Iris pigment epithelial cell (primary cell): ENCODE measurements around the gene ETFRF1.

Source experiments
- DNase-seq: peaks from one replicate; pipeline ENCODE4 v3.0.0-alpha.2; 2011; ENCODE audit warnings: low read depth

Gene ETFRF1

GRCh38 chr12:25195056-25195971, at the start of gene ETFRF1, which contains the start of gene DNAI7:
Gene ETFRF1 (plus strand): TSS chr12:25195237. CDS start chr12:25203957, 8,720 bp downstream.
Gene DNAI7 (minus strand): TSS chr12:25195160. CDS start chr12:25195078, 82 bp downstream.
- peak; percentile 96 for DNase-seq

- DNase-seq = no peak
Observed at GRCh38 chr12:25146686-25147085, 48.4 kb upstream of the ETFRF1 start.

GRCh38 chr12:25151476-25151875, 43.6 kb upstream of the ETFRF1 start:
- DNase-seq = peak; percentile 100

GRCh38 chr12:25152055-25152454, 43.0 kb upstream of the ETFRF1 start:
- DNase-seq = no peak

GRCh38 chr12:25155022-25155576, 39.9 kb upstream of the ETFRF1 start:
- DNase-seq = peak; percentile 64

- DNase-seq = peak; percentile 11
Observed at GRCh38 chr12:25156061-25156460, 39.0 kb upstream of the ETFRF1 start.

GRCh38 chr12:25162866-25163265, 32.2 kb upstream of the ETFRF1 start:
- no peak for DNase-seq

- DNase-seq = no peak
Observed at GRCh38 chr12:25182765-25183164, 12.3 kb upstream of the ETFRF1 start.

- no peak for DNase-seq
Observed at GRCh38 chr12:25184132-25184531, 10.9 kb upstream of the ETFRF1 start.

- DNase-seq = no peak
Observed at GRCh38 chr12:25186038-25186787, 8.8 kb upstream of the ETFRF1 start.

GRCh38 chr12:25186788-25187402, 8.1 kb upstream of the ETFRF1 start:
- DNase-seq = peak; percentile 76

GRCh38 chr12:25187781-25188180, 7.3 kb upstream of the ETFRF1 start:
- DNase-seq = peak; percentile 94

- peak; percentile 18 for DNase-seq
Observed at GRCh38 chr12:25189656-25190055, 5.4 kb upstream of the ETFRF1 start.

- no peak for DNase-seq
Observed at GRCh38 chr12:25190793-25191192, 4.2 kb upstream of the ETFRF1 start.

GRCh38 chr12:25194214-25194613, 823 bp upstream of the ETFRF1 start:
- DNase-seq = no peak

GRCh38 chr12:25194722-25195055, 348 bp upstream of the ETFRF1 start:
- DNase-seq = no peak

GRCh38 chr12:25197608-25198007, 2.6 kb downstream of the ETFRF1 start:
- DNase-seq = no peak

- DNase-seq = peak; percentile 33
Observed at GRCh38 chr12:25200703-25201102, 5.7 kb downstream of the ETFRF1 start.

- DNase-seq = no peak
Observed at GRCh38 chr12:25202137-25202536, 7.1 kb downstream of the ETFRF1 start.

GRCh38 chr12:25207411-25207810, 12.4 kb downstream of the ETFRF1 start:
- DNase-seq = no peak

- DNase-seq = no peak
Observed at GRCh38 chr12:25207846-25208245, 12.8 kb downstream of the ETFRF1 start.

GRCh38 chr12:25208554-25208953, 13.5 kb downstream of the ETFRF1 start:
- no peak for DNase-seq
